Activated CD8-positive, alpha-beta memory T cell treated with anti-CD3 and anti-CD28 coated beads, Interleukin-2, amount 50 U/mL, for 4 hours (primary cell): Measurements from ENCODE around the gene BRCC3.

Experiments
- DNase-seq: peaks from one replicate; pipeline ENCODE4 v3.0.0-alpha.2; 2020

BRCC3 gene

DNA sequence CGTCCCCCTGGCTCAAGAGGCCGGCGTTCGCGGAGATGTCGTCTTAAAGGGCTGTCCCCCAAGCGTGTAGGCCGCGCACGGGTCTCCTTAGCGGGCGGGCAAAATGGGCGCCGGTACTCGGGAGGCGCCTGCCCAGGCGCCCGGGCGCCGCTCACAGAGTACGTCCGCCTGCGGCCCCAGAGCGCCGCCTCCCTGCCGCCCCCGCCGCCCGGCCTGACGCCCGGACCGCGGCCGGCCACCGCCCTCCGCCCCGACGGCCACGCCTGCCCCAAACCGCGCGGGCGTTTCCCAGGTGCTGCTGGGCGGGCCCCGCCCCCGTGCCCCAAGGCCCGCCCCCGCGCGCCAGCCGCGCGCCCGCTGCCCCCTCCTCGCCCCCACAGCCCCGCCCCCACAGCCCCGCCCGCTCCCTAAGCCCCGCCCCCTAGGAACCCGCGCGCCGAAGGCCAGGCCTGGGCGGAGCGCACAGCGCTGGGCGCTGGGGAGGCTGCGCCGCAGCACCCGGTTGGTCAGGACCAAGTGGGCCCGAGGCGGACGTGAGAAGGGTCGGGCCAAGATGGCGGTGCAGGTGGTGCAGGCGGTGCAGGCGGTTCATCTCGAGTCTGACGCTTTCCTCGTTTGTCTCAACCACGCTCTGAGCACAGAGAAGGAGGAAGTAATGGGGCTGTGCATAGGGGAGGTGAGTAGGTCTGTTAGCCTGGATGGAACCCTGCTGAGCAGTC, at the start of gene BRCC3, which contains the start of the genes CMC4 and MTCP1:
TSS of gene BRCC3 (plus strand) at position 534 of the 719 bp plus-strand sequence. CDS start at position 554, 20 bp downstream.
TSS of gene CMC4 (minus strand) at position 162 of the 719 bp plus-strand sequence. CDS start 7,113 bp downstream, outside the sequence.
TSS of gene MTCP1 (minus strand) at position 162 of the 719 bp plus-strand sequence. CDS start 5,126 bp downstream, outside the sequence.
- peak; percentile 67 for DNase-seq

DNA sequence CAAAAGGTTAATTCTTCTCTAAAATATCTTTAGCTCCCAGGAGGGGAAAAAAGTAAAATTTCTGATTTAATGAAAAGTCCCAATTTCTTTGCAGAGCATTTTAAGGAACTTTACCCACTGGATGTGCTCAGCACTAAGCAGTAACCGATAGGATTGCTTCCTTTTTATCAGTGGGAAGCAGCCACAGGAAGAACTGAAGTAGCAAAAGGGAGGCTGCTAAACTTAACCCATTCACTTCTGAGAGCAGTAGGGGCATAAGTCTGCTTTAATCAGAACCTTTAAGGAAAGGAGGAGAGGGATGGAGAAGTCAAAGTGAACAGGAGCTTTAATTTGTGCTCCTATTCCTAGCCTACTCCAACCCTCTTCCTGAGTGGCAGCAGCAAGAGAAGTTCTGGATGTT, 48.7 kb upstream of the BRCC3 start, which contains the start of gene F8:
TSS of gene F8 (minus strand) at position 139 of the 400 bp plus-strand sequence. CDS start 171 bp downstream, outside the sequence.
- no peak for DNase-seq

DNA sequence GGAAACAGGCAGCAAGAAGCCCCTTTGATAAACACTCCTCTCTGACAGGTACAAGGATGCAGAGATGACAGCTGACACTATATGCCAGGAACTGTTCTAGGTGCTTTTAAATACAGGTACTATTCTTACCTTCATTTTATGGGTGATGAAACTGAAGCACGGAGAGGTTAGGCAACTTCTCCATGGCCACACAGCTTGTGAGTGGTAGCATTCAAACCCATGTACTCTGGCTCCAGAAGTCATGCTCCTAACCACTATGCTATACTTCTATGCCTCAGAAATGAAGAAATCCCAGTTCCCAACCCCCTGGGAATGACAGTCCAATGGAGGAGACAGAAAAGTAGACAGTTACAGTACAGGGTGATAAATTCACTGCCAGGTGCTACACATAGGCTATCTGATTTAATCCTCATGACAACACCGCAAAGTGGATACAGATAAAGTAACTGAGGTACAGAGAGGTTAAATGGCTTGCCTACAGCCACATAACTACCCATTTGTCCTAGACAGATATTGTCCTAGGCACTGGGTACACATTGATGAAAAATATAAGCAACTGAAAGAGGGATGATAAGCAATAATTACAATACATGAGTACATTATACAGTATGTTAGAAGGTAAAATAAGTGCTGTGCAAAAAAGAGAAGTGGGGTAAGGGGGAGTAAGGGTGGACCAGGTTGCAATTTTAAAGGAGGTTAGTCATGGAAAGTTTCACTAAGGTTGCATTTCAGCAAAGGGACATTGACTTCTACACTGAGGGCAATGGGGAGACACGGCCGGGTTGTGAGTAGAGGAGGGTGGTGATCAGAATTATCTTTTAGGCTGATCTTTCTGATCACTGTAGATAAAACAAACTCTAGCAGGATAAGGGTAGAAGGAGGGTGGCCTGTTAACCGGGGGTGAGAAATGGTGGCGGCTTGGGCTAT, 47.1 kb upstream of the BRCC3 start:
- no peak for DNase-seq

DNA sequence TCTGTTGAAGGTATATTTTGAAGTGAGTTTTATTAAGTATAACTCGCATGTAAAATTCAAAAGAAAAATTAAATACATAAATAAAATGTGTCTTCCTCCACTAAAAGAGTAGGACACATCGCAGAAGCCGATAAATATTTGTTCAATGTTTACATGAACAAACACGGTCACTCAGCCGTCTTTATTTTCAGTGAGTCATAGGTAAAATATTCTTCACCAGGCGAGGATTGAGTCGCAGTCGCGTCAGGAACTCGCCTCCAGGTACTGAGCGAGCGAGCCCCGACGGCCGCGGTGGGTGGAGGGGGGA, 44.9 kb upstream of the BRCC3 start:
- no peak for DNase-seq

- DNase-seq = peak; percentile 90
Observed at GRCh38 chrX:155026727-155027508, 44.4 kb upstream of the BRCC3 start, which contains the start of gene FUNDC2. Gene FUNDC2, plus strand, starts transcription at chrX:155026844. Its CDS starts 95 bp downstream, at chrX:155026939.

- no peak for DNase-seq
Observed at GRCh38 chrX:155027509-155028066, 43.7 kb upstream of the BRCC3 start.

DNA sequence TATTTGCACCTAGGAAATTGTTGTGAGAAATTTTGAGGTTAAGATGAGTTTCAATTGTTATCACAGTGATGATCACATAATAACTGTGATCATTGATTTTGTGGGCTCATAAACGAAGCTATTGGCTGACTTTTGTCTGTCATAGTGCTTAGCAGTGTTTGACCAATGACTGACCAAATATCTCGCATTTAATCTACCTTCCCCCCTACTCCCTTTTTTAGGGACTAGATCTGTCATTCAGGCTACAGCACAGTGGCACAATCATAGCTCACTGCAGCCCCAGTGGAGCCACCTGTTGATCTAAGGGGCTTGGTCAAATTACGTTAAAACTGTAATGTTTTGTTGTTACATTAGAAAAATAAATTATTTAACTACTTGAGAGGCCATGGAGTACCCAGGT, 43.2 kb upstream of the BRCC3 start:
- no peak for DNase-seq

DNA sequence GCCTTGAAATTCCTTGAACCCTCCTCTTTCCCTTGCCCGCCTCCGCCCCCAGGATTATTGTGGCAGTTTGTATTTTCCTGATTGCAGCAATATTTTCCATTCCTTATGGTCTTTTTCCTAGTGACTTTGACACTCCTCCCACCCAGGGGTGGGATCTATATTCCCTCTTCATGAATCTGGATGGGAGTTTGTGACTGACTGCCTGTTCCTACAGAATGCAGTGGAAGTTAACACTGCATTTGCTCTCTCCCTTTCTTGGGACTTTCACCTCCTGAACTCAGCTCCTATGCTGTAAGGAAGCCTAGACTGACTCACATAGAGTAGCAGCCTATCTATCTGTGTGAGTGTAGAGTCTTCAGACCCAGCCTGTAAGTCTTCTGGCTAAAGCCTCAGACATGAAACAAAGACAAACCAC, 42.4 kb upstream of the BRCC3 start:
- no peak for DNase-seq

- no peak for DNase-seq
Observed at GRCh38 chrX:155031657-155032056, 39.7 kb upstream of the BRCC3 start.

DNA sequence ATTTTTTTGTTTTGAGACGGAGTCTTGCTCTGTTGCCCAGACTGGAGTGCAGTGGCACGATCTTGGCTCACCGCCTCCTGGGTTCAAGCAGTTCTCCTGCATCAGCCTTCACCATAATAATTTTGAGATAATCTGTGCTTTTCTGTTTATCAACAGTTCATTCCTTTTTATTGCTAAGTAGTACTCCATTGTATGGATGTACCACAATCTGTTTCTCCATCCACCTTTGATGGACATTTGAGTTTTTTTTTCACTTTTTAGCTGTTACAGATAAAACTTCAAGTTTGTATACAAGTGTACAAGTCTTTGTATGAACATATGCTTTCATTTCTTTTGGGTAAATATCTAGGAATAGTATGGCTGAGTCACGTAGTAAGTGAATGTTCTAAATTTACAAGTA, 35.6 kb upstream of the BRCC3 start:
- no peak for DNase-seq

GRCh38 chrX:155046129-155046810, 25.0 kb upstream of the BRCC3 start:
- DNase-seq = no peak

GRCh38 chrX:155046811-155047528, 24.3 kb upstream of the BRCC3 start:
- DNase-seq = no peak

DNA sequence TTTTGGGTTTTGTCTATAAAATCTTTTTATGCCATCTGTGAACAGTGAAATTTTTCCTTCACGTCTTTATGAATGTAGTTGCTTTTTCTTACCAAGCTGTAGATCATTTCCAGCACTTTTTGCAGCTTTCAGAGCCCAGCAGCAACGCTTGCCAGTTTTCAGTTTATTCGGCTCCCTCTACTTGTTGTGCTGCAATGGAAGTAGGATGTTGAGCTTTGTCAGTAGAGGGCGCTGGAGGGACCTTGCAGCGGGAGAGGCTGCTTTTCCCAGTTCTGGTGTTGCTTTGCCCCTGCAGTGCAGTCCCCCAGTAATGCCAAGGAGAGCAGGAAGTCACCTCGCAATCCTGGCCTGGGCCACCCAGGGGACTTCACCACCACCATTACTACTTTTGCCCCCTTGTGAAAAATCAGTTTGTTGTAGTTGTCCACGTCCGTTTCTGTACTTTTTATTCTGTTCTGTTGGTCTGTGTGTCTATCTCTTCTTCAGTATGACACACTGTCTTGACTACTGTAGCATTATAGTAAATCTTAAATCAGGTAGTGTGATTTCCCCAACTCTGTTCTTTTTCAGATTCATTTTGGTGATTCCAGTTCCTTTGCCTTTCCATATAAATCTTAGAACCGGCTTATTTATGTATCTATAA, 22.2 kb upstream of the BRCC3 start:
- peak; percentile 33 for DNase-seq

DNA sequence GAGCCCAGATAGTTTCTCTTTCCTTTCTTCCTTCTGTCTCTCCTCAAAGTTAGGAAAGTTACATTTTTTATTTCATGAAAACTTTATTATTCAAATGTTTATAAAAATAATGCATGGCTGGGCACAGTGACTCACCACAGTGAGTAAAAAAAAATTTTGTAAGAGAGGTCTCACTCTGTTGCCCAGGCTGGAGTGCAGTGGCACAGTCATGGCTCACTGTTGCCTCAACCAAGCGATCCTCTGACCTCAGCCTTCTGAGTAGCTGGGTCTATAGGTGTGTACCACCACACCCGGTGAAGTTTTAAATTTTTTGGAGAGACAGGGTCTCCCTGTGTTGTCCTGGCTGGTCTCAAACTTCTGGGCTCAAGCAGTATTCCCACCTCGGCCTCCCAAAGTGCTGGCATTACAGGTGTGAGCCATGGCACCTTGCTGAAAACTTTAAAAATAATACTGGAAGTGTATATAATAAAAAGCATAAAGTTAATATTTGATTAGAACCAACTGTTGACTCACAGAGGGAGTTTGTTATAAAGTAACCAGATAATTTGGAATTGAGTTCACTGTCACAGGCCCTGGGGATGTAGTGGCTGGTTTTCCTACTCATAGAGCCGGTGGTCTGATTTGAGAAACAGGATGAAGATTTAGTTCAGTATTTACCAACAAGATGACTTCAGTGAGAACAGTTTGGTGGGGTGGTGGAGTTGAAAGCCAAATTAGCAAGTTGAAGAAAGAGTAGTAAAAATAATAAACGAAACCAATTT, 18.4 kb upstream of the BRCC3 start:
- no peak for DNase-seq

DNA sequence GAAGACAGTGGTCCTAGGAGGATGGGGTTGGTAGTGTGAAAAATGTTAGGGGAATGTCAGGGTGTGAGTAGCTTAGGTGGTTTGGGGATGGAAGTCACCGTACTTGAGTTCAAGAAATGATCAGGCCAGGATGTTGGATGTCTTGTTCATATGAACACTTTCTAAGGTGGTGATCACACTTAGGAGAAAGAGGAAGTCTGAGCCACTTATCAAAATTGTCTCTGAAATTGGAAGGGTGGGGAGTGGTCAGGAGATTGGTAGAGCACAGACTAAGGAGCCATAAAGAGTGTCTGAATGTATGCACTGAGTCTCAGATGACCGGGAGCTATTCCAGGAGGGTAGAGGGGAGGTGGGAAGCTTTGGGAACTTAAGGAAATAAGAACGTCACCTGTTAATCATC, 17.7 kb upstream of the BRCC3 start:
- DNase-seq = no peak

DNA sequence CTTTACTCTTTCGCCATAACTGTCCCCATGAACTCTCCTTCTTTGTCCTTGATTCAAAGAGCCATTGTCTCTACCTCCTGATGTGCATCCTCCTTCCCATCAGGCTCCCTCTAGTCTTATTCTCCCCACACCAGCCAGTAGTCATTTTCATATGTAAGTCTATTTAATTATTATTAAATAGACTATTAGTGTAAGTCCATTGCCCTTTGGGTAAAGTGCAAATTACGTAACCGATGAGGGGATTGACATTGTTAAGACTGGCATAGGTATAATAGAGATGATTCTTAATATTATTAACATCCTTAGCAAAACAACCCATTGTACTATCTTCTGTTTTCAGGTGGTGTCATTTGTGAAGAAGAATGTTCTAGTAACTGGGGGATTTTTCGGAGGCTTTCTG, 17.1 kb upstream of the BRCC3 start:
- DNase-seq = no peak

GRCh38 chrX:155055494-155055893, 15.8 kb upstream of the BRCC3 start:
- no peak for DNase-seq

DNA sequence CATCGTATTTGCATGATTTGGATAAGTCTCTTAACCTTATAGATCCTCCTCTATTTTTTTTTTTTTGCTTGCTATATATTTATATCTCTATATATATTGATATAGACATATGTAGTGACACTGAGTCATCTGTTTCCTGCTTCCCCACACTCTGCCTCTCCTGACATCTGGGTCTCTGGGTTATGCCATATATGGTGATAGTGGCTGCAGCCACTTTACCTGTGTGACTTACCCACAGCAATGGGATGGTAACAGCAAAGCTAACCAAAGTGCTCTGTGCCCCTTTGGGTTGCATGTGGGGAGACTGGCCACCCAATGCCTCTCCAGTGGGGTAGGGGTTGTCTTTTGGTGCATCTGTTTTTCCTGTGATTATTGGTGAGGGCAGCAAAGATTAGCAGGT, 14.8 kb upstream of the BRCC3 start:
- no peak for DNase-seq

DNA sequence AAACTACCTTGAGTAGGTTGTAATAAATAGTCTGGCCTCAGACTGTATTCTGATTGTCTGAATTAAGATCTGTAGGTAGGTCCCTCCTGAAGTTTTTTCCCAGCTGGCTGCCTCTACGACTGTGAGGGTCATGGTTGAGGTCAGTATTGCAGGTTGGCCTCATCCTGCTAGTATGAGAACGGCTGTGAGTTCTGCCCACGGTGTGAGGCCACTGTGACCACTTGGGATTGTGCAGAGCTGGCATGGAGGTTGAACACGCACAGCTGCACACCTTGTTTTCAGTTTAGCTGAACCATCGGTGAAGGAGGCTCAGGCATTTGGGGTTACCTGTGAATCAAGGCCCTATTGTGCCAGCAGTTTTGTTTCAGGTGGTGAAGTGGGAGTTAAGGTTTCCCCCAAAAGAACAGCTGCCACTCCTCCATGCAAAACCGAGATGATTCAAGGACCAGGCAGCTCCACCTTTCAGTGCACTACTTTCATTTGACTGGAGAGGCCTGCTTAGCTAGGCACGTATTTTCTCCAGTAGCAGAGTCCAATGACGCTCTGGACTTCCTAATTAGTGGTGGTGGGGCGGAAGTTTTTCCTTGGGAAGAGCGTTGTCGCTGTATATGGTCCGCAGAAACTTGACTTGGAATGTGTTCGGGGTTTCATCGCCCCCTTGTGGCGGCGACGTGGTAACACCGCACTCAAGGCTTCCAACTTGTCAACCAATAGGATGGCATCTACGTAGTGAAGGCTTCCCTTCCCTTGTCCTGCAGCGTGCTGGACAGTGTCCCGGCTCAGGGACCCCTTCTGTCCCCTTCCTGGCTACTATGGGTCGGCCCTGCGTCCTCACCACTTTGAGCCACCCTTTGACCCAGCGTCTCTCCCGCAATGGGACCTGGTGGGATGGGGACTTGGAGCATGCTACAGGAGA, 14.2 kb upstream of the BRCC3 start:
- DNase-seq = peak; percentile 45
